GM18861 (cell line): Measurements from ENCODE around the gene CHD9NB.
"Not testable (repeated sequence)": the region's sequence is repeated elsewhere in the genome, so short reads cannot be mapped to it uniquely, and the experiment has no call there.

Experiments
- ATAC-seq: cut with Tn5 transposase; IDR thresholded peaks from one replicate; pipeline ENCODE4 v1.9.1; 2021; ENCODE audit not compliant: unreplicated experiment

CHD9NB gene

DNA sequence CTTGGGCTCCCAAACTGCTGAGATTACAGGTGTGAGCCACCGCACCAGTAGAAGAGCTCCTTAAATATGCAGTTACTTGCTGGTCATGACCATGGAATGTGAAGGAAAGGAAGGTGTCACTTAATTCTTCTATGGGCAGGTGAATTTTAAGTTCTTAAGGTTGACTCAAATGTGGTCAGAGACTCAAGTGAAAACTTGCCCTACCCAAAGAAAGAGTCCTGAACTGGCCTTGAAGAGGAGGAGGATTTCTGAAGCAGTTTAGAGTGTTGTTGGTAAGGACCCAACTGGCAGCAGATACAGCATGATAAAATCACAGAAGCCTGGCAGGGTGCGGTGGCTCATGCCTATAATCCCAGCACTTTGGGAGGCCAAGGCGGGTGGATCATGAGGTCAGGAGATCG is 31.4 kb upstream of the CHD9NB start:
- no peak for ATAC-seq

- ATAC-seq = no peak
Measured at GRCh38 chr16:53083119-53083518, 30.4 kb upstream of the CHD9NB start.

DNA sequence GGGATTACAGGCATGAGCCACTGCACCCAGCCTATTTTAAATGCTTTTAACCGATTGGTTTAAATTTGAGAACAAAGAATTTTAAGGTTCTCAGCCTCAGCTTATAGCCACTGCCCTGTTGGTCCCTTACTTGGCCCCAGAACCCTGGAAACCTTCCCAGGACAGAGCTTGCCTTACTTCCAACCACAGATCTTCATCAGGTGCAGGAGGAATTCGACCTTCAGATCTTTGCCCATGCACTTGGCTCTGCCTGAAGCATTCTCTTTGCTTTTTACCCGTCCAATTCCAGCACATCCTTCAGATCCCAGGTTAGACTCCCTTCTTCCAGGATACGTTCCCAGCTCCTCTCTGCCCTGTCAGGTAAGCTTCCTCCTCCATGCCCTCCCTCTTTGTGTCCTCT is 29.8 kb upstream of the CHD9NB start:
- ATAC-seq = no peak

DNA sequence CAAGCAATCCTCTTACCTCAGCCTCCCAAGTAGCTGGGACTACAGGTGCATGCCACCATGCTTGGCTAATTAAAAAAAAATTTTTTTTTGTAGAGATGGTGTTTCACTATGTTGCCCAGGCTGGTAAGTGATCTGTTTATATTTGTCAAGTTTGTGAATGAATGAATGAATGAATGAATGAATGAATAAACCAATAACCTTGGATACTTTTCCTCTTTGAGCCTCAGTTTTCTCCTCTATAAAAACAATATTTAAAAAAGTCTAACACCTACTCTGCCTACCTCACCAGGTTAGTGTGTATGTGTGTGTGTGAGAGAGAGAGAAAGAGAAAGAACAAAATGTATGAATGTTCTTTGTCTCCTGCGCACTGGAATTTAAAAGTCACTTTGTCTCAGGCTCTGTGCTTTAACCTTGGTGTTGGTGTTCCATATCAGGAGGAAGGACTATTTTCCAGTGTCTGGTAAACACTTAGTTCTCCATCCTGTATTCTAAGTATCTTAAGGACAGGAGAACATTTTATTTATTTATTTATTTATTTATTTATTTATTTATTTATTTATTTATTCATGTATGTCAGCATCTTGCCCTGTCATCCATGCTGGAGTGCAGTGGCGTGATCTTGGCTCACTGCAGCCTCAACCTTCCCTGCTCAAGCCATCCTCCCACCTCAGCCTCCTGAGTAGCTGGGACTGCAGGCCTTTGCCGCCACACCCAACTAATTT is 29.1 kb upstream of the CHD9NB start:
- ATAC-seq = no peak

- ATAC-seq = no peak
Measured at GRCh38 chr16:53081032-53081424, 28.3 kb upstream of the CHD9NB start.

- ATAC-seq = no peak
Measured at GRCh38 chr16:53080345-53081031, 27.8 kb upstream of the CHD9NB start.

DNA sequence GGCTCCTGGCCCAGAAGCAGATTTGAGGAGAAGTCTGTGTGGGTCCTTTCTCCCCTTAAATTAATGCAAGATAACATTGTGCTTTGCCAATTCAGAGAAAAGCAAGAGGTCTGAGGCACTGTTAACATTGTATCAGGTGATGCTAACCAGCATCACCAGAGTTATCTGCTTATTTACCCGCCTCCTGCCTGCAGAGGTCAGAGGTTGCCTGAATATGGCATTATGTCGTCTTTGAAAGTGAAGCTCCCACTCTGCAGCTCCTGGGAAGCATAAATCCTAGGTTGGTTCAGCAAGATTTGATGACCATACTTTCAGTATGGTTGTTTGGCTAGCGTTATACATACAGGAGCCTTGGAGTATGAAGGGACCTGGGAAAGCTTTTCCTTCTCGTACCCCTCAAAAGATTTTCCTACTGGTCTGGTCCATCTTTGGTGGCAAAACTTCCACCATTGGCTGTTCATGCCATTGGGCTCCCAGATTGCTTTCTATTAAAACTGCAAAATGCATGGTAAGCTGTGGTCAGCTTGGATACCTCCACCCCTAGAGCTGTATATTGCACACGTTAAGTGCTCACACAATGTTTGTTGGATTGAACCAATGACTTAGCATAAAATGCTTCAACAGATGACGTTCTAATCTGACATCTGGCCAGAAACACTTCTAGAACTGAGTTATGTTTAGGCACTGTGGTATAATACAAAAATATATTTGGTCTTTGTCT is 26.2 kb upstream of the CHD9NB start:
- no peak for ATAC-seq

GRCh38 chr16:53078247-53078646 is 25.6 kb upstream of the CHD9NB start:
- ATAC-seq = no peak

- not testable (repeated sequence) for ATAC-seq
Measured at GRCh38 chr16:53075461-53075860, 22.8 kb upstream of the CHD9NB start.

GRCh38 chr16:53074296-53074695 is 21.6 kb upstream of the CHD9NB start:
- ATAC-seq = not testable (repeated sequence)

DNA sequence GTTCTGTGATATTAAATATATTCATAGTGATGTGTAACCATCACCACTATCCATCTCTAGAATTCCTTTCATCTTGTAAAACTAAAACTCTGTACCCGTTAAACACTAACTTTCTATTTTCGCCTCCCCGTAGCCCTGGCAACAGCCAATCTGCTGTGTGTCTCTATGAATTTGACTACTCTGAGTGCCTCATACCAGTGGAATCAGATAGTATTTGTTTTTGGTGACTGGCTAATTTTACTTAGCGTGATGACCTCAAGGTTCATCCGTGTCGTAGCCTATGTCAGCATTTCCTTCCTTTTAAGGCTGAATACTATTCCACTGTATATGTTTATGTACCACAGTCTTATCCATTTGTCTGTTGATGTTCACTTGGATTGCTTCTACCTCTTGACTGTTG is 20.3 kb upstream of the CHD9NB start:
- no peak for ATAC-seq

DNA sequence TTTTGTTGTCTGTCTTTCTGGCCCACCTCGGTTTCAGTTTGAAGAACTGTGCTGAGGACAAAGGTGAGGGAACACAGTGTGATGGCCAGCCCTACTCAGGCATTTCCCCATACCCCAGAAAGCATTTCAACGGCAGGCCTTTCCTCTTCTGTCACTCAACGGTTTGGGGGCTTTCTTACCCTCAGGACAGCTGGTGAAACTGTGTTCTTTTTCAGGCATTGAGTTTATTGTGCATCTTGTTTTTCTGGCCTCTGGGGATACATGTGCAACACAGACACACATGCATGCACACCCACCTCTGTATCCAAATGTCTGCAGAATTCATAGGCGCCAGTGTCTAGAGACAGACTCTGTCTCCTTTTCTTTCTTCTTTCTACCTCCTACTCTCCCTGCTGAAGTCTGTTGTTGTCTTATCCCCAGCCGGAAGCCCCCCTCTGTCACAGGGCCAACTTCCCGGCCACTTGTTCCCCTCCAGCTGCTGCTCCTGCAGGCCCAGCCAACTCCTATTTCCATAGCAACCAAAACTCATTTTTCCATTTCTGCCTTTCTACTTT is 19.1 kb upstream of the CHD9NB start:
- peak; percentile 38 for ATAC-seq

DNA sequence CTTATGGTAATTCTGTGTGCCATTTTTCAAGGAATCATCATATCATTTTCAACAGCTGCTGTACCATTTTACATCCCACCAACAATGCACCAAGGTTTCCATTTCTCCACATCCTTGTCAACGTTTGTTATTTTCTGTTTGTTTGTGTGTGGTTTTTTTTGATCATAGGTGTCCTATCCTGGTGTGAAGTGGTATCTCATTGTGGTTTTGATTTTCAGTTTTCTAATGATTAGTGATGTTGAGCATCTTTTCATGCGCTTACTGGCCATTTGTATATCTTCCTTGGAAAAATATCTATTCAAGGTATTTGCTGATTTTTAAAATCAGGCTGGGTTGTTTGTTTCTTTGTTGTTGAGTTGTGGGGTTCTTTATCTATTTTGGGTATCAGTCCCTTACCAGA is 17.1 kb upstream of the CHD9NB start:
- ATAC-seq = no peak

- peak; percentile 43 for ATAC-seq
Measured at GRCh38 chr16:53068423-53068833, 15.7 kb upstream of the CHD9NB start.

- no peak for ATAC-seq
Measured at GRCh38 chr16:53067675-53068074, 15.0 kb upstream of the CHD9NB start.

DNA sequence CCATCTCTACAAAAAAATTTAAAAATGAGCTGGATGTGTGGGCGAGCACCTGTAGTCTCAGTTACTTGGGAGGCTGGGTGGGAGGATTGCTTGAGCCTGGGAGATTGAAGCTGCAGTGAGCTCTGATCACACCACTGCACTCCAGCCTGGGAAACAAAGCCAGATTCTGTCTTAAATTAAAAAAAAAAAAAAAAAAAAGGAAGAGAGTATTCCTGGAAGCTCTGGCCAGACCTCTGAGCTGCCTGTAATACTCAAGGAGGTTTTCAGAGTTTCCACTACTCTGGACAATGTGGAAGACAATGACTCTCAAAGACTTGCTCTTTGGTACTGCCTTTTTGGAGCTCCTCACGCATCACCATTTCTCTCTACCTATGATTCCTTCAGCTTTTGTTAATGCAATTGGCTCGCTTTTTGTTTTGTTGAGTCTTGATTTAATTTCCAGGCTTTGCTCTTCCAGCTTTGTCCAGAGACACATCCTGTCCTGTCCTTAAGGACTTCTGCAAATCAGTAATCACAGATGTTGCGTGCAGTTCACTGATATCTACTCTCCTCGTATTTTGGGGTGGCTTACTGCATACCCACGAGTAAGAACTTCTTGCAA is 12.9 kb upstream of the CHD9NB start:
- ATAC-seq = no peak

DNA sequence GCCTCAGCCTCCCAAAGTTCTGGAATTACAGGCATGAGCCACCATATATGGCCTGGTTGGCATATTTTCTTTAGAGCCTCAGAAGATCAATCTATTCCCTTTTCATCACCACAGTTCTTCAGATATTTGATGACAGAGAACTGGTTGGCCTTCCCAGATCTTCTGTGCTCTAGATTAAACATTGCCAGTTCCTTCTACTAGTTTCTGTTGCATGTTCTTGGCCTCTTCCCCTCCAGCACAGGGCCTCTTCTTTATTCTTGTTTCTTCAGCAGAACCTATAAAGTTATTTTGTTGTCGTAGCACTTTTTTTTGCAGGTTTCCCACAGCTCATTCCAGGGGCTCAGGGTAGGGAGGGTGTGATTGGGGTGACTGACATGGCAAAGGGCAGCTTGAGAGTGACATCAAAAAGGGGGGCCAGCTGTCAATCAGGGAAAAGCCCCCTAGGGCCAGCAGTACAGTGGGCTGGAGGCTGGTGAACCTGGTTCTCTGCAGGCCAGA is 11.4 kb upstream of the CHD9NB start:
- ATAC-seq = no peak

- peak; percentile 71 for ATAC-seq
Measured at GRCh38 chr16:53061701-53062159, 9.0 kb upstream of the CHD9NB start.

GRCh38 chr16:53061256-53061655 is 8.6 kb upstream of the CHD9NB start:
- ATAC-seq = no peak

DNA sequence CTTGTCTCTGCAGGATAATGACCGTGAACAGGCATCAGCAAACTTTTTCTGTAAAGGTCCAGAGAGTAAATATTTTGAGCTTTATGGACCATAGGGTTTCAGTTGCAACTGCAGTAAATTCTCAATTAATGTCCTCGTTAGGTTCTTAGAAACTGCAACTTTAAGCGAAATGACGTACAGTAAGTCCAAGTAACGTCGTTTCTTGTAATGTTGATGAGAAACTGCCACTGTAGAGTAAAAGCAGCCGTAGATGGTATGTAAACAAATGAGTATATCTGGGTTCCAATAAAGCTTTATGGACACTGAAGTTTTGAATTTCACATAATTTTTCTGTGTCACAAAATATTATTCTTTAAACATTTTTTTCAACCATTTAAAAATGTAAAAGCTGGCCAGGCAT is 7.0 kb upstream of the CHD9NB start:
- ATAC-seq = no peak

GRCh38 chr16:53058882-53059281 is 6.2 kb upstream of the CHD9NB start:
- ATAC-seq = no peak
